ENCODE data around the gene RMND1. TPM values are rescaled to one million over a fixed set of nuclear protein-coding genes. Genes with fewer than 3 reads are reported as not detected.
A peak's percentile ranks its signal among the peaks of the same experiment; 100 is the strongest.

RMND1 gene
- total RNA-seq, 1 experiment from 2014 or later = 39.1 TPM

DNA sequence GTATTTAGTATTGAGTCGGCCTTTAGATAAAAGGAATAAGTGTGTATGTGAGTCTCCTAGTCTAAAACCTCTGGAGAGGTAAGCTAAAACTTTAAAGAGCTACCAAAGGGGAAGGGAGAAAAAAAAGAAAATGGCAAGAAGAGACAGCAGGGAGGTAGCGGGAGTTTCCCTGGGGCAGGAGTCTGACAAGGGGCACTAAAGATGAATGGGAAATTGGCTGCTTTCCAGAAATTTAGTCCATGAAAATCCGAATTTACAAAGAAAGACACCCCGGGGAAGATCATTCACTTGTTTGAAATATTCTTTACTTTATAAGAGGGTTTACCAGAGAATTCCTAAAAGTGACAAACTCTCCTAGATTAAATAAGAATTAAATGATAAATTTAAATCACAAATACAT is 19.3 kb downstream of the RMND1 start:
- intact Hi-C loops (cut with micrococcal nuclease; ENCODE audit: unreplicated experiment) = loop anchor here (10.0 kb wide), 2 partner anchors 332 to 692 kb away; no protein-coding TSS in a partner anchor
- H3K9me3 Mint-ChIP-seq (ENCODE audit: unreplicated experiment) = no peaks in the 10 kb centered on the region
- no peaks in the 10 kb centered on the region for H3K27me3 Mint-ChIP-seq (ENCODE audit: insufficient read depth, unreplicated experiment)
- no peak overlapping the region for H3K4me3 ChIP-seq (ENCODE audit: low read depth, low read length)
- CTCF ChIA-PET = no interaction called here
- H3K4me1 ChIP-seq = peaks cover 15% of the 10 kb centered on the region
- H3K27me3 ChIP-seq (replicated peaks; ENCODE audit: control insufficient read depth, insufficient read depth, low read length) = no peaks in the 10 kb centered on the region
- no peak for DNase-seq
- H3K36me3 Mint-ChIP-seq (ENCODE audit: insufficient read depth, unreplicated experiment) = peaks cover 57% of the 10 kb centered on the region
- no peak overlapping the region for H3K27ac Mint-ChIP-seq (ENCODE audit: unreplicated experiment)
- H3K4me1 Mint-ChIP-seq (ENCODE audit: low read depth, unreplicated experiment) = peaks cover 4% of the 10 kb centered on the region
- POLR2A ChIA-PET = no interaction called here
- H3K36me3 ChIP-seq (ENCODE audit: control insufficient read depth, insufficient read depth, low read length) = no peaks in the 10 kb centered on the region
- H3K4me3 Mint-ChIP-seq (ENCODE audit: unreplicated experiment) = no peak overlapping the region
- no peaks in the 10 kb centered on the region for H3K9me3 ChIP-seq
- TF ChIP-seq, protein P1, sequence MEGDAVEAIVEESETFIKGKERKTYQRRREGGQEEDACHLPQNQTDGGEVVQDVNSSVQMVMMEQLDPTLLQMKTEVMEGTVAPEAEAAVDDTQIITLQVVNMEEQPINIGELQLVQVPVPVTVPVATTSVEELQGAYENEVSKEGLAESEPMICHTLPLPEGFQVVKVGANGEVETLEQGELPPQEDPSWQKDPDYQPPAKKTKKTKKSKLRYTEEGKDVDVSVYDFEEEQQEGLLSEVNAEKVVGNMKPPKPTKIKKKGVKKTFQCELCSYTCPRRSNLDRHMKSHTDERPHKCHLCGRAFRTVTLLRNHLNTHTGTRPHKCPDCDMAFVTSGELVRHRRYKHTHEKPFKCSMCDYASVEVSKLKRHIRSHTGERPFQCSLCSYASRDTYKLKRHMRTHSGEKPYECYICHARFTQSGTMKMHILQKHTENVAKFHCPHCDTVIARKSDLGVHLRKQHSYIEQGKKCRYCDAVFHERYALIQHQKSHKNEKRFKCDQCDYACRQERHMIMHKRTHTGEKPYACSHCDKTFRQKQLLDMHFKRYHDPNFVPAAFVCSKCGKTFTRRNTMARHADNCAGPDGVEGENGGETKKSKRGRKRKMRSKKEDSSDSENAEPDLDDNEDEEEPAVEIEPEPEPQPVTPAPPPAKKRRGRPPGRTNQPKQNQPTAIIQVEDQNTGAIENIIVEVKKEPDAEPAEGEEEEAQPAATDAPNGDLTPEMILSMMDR (IDR thresholded peaks at IDR 0.05; ENCODE audit: insufficient read depth in 1 of 2, low read depth in 1 of 2, low read length in 1 of 2, severe bottlenecking in 1 of 2, unreplicated experiment in 1 of 2) = no peak
- BruUV-seq (replicated peaks) = no TSS peak

DNA sequence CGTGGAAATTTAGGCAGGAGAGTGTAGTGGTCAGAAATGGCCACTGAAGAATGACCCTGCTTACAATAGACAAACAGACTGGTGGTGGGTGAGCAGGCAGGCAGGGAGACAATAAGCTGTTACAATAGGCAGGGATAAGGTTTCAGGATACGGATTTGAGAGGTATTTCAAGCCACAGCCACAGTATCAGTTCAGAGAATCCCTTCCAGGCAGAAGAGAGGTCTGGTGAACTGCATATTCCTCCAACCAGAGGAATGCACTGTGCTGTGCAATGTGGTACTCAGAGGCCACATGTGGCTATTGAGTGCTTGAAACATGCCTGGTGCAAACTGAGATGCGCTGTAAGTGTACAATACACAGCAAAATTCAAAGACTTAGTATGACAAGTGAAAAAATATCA is 20.6 kb downstream of the RMND1 start:
- no peaks in the 10 kb centered on the region for H3K9me3 Mint-ChIP-seq (ENCODE audit: unreplicated experiment)
- no peak for DNase-seq
- H3K27me3 ChIP-seq (replicated peaks; ENCODE audit: control insufficient read depth, insufficient read depth, low read length) = no peaks in the 10 kb centered on the region
- ChIA-PET POLR2A (no interaction called here), CTCF (no interaction called here)
- BruUV-seq (replicated peaks) = no TSS peak
- H3K36me3 ChIP-seq (ENCODE audit: control insufficient read depth, insufficient read depth, low read length) = no peaks in the 10 kb centered on the region; the same call in 1 of the 2 replicates
- TF ChIP-seq, protein P1 (IDR thresholded peaks at IDR 0.05; ENCODE audit: insufficient read depth in 1 of 2, low read depth in 1 of 2, low read length in 1 of 2, severe bottlenecking in 1 of 2, unreplicated experiment in 1 of 2) = no peak
- no peaks in the 10 kb centered on the region for H3K4me1 Mint-ChIP-seq (ENCODE audit: low read depth, unreplicated experiment)
- H3K4me3 Mint-ChIP-seq (ENCODE audit: unreplicated experiment) = no peak overlapping the region
- H3K9me3 ChIP-seq = no peaks in the 10 kb centered on the region
- H3K27ac Mint-ChIP-seq (ENCODE audit: unreplicated experiment) = no peak overlapping the region
- no peaks in the 10 kb centered on the region for H3K27me3 Mint-ChIP-seq (ENCODE audit: insufficient read depth, unreplicated experiment)
- peaks cover 64% of the 10 kb centered on the region for H3K36me3 Mint-ChIP-seq (ENCODE audit: insufficient read depth, unreplicated experiment)
- H3K4me1 ChIP-seq = peaks cover 2% of the 10 kb centered on the region
- intact Hi-C loops (cut with micrococcal nuclease; ENCODE audit: unreplicated experiment) = loop anchor here (1.0 to 10.0 kb wide), 3 partner anchors 45 to 693 kb away; no protein-coding TSS in a partner anchor
- H3K4me3 ChIP-seq (ENCODE audit: low read depth, low read length) = no peak overlapping the region

DNA sequence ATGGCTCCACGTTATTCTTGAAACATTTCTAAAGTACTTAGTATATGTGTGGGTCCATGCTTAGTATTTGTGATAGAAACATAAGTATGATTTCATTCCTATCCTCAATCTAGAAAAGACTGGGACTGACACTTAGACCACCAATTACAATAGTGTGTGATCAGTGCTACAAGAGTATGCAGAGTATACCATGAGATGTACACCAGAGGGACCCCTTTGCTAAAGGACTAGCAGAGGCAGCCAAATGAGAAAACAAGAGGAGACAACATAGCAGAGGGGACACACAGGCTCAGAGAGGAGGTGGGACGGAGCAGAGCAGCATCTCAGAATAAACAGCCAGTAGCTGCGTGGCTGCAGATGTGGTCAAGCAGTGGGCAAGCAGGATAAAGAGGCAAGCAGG is 21.0 kb downstream of the RMND1 start:
- no TSS peak for BruUV-seq (replicated peaks)
- Histone ChIP-seq H3K4me1 (no peaks in the 10 kb centered on the region), H3K27me3 (replicated peaks; ENCODE audit: control insufficient read depth, insufficient read depth, low read length) (no peaks in the 10 kb centered on the region), H3K9me3 (no peaks in the 10 kb centered on the region), H3K36me3 (ENCODE audit: control insufficient read depth, insufficient read depth, low read length) (no peaks in the 10 kb centered on the region; the same call in 1 of the 2 replicates), H3K4me3 (ENCODE audit: low read depth, low read length) (no peak overlapping the region)
- TF ChIP-seq, protein P1 (IDR thresholded peaks at IDR 0.05; ENCODE audit: insufficient read depth in 1 of 2, low read depth in 1 of 2, low read length in 1 of 2, severe bottlenecking in 1 of 2, unreplicated experiment in 1 of 2) = peak; percentile 20 to 33
- Mint-ChIP-seq H3K9me3 (ENCODE audit: unreplicated experiment) (no peaks in the 10 kb centered on the region), H3K27me3 (ENCODE audit: insufficient read depth, unreplicated experiment) (no peaks in the 10 kb centered on the region), H3K36me3 (ENCODE audit: insufficient read depth, unreplicated experiment) (peaks cover 67% of the 10 kb centered on the region), H3K4me1 (ENCODE audit: low read depth, unreplicated experiment) (no peaks in the 10 kb centered on the region), H3K4me3 (ENCODE audit: unreplicated experiment) (no peak overlapping the region), H3K27ac (ENCODE audit: unreplicated experiment) (no peak overlapping the region)
- intact Hi-C loops (cut with micrococcal nuclease; ENCODE audit: unreplicated experiment) = loop anchor here (1.0 to 10.0 kb wide), 3 partner anchors 45 to 694 kb away; no protein-coding TSS in a partner anchor
- CTCF ChIA-PET = no interaction called here
- peak in 1 of 2 experiments; percentile 25 for DNase-seq
- POLR2A ChIA-PET = interaction anchor here (0.6 kb wide), 1 partner anchor 203 kb away, joined by 3 read pairs; no protein-coding TSS in a partner anchor

Data from Caco-2 (cell line).